SU-DHL-6 (cell line): ENCODE measurements around the gene PLCB1.

Source experiments
- CTCF ChIP-seq: fragments of 200-600 bp; sonication (generic); IDR thresholded peaks from one replicate; pipeline ENCODE4 v1.5.1; 2017; ENCODE audit warnings: antibody characterized with exemption, mild to moderate bottlenecking, low read length, moderate library complexity; ENCODE audit not compliant: insufficient read depth, poor library complexity, severe bottlenecking
- EZH2phosphoT487 ChIP-seq: fragments of 200-600 bp; sonication (generic), shearing (Covaris generic); conservative IDR thresholded peaks from 2 replicates; pipeline ENCODE4 v1.6.1; 2018; ENCODE audit warnings: mild to moderate bottlenecking, antibody characterized with exemption, low read length, moderate library complexity, mixed read lengths

GRCh38 chr20:8306937-8307336 is 174.9 kb downstream of the PLCB1 start:
- TF ChIP-seq CTCF (no peak), EZH2phosphoT487 (no peak)
